NCI-H748 treated with DMSO at 0.1 percent for 48 hours (cell line): ENCODE data around the gene RHPN2.
A peak's percentile ranks its signal among the peaks of the same experiment; 100 is the strongest.
"Not testable (repeated sequence)": the region's sequence is repeated elsewhere in the genome, so short reads cannot be mapped to it uniquely, and the experiment has no call there.

Experiments used
- DNase-seq: peaks from one replicate; lab custom pipeline; 2025; lab: John Stamatoyannopoulos, UW

The RHPN2 gene

GRCh38 chr19:32976223-32976805 is 88.4 kb downstream of the RHPN2 start:
- peak; percentile 51 for DNase-seq

- peak; percentile 99 for DNase-seq
These were observed 92.8 kb downstream of the RHPN2 start, which contains the start of the genes CEP89 and FAAP24 for GRCh38 chr19:32971715-32972540. CEP89 (minus strand) TSS chr19:32971958; CDS start chr19:32971874, 84 bp downstream. FAAP24 (plus strand) TSS chr19:32972242; CDS start chr19:32973197, 955 bp downstream.

- DNase-seq: no peak
These were observed 93.6 kb downstream of the RHPN2 start for GRCh38 chr19:32971012-32971595.

- DNase-seq: no peak
These were observed 95.1 kb downstream of the RHPN2 start for GRCh38 chr19:32969549-32969948.

- no peak for DNase-seq
These were observed 97.9 kb downstream of the RHPN2 start for GRCh38 chr19:32966750-32967149.

- DNase-seq: no peak
These were observed 119.4 kb downstream of the RHPN2 start for GRCh38 chr19:32945260-32945659.

- DNase-seq: not testable (repeated sequence)
These were observed 123.4 kb downstream of the RHPN2 start for GRCh38 chr19:32941273-32941672.

GRCh38 chr19:32936065-32936464 is 128.6 kb downstream of the RHPN2 start:
- no peak for DNase-seq

- no peak for DNase-seq
These were observed 129.1 kb downstream of the RHPN2 start for GRCh38 chr19:32935629-32936028.

- no peak for DNase-seq
These were observed 131.1 kb downstream of the RHPN2 start for GRCh38 chr19:32933571-32933970.

GRCh38 chr19:32930567-32930966 is 134.1 kb downstream of the RHPN2 start:
- DNase-seq: no peak

GRCh38 chr19:32928806-32929205 is 135.9 kb downstream of the RHPN2 start:
- DNase-seq: peak; percentile 94
